Measurements from ENCODE around the gene TYMS.
"Not testable (repeated sequence)": the region's sequence is repeated elsewhere in the genome, so short reads cannot be mapped to it uniquely, and the experiment has no call there.

TYMS gene

GRCh38 chr18:677145-677544 lies 19.7 kb downstream of the TYMS start:
- no peak for DNase-seq (ENCODE audit: low read depth in 2 of 2)

GRCh38 chr18:677951-678381 lies 20.5 kb downstream of the TYMS start:
- DNase-seq (ENCODE audit: low read depth in 2 of 2): no peak

GRCh38 chr18:678482-679182 lies 21.2 kb downstream of the TYMS start:
- DNase-seq (ENCODE audit: low read depth in 2 of 2): no peak

- no peak for DNase-seq (ENCODE audit: low read depth in 2 of 2)
These were observed 22.1 kb downstream of the TYMS start for GRCh38 chr18:679516-679915.

- no peak for DNase-seq (ENCODE audit: low read depth in 2 of 2)
These were observed 22.9 kb downstream of the TYMS start for GRCh38 chr18:680392-680791.

GRCh38 chr18:681985-682384 lies 24.5 kb downstream of the TYMS start:
- DNase-seq (ENCODE audit: low read depth in 2 of 2): no peak

GRCh38 chr18:682416-682815 lies 25.0 kb downstream of the TYMS start:
- not testable (repeated sequence) for DNase-seq (ENCODE audit: low read depth in 2 of 2)

GRCh38 chr18:682833-683232 lies 25.4 kb downstream of the TYMS start:
- DNase-seq (ENCODE audit: low read depth in 2 of 2): no peak

- no peak for DNase-seq (ENCODE audit: low read depth in 2 of 2)
These were observed 26.1 kb downstream of the TYMS start for GRCh38 chr18:683531-683930.

GRCh38 chr18:685438-685837 lies 28.0 kb downstream of the TYMS start:
- DNase-seq (ENCODE audit: low read depth in 2 of 2): no peak

GRCh38 chr18:686339-687111 lies 29.1 kb downstream of the TYMS start:
- no peak for DNase-seq (ENCODE audit: low read depth in 2 of 2)

- DNase-seq (ENCODE audit: low read depth in 2 of 2): no peak
These were observed 30.9 kb downstream of the TYMS start for GRCh38 chr18:688323-688722.

GRCh38 chr18:692824-693223 lies 35.4 kb downstream of the TYMS start:
- DNase-seq (ENCODE audit: low read depth in 2 of 2): no peak

- DNase-seq (ENCODE audit: low read depth in 2 of 2): no peak
These were observed 36.2 kb downstream of the TYMS start for GRCh38 chr18:693466-694187.

- no peak for DNase-seq (ENCODE audit: low read depth in 2 of 2)
These were observed 39.6 kb downstream of the TYMS start for GRCh38 chr18:697012-697411.

- no peak for DNase-seq (ENCODE audit: low read depth in 2 of 2)
These were observed 40.3 kb downstream of the TYMS start for GRCh38 chr18:697800-698199.

GRCh38 chr18:703213-703967 lies 45.9 kb downstream of the TYMS start:
- no peak for DNase-seq (ENCODE audit: low read depth in 2 of 2)

GRCh38 chr18:706405-706804 lies 49.0 kb downstream of the TYMS start:
- DNase-seq (ENCODE audit: low read depth in 2 of 2): no peak

GRCh38 chr18:708096-708495 lies 50.6 kb downstream of the TYMS start:
- no peak for DNase-seq (ENCODE audit: low read depth in 2 of 2)

GRCh38 chr18:709771-710170 lies 52.3 kb downstream of the TYMS start:
- no peak for DNase-seq (ENCODE audit: low read depth in 2 of 2)

GRCh38 chr18:710418-711300 lies 53.2 kb downstream of the TYMS start:
- no peak for DNase-seq (ENCODE audit: low read depth in 2 of 2)

All from activated CD8-positive, alpha-beta memory T cell treated with anti-CD3 and anti-CD28 coated beads for 4 hours (primary cell).